Spleen (tissue), 11 donors: ENCODE data around the gene EXD3. TPM values are rescaled to one million over a fixed set of nuclear protein-coding genes. Genes with fewer than 3 reads are reported as not detected.

ENCODE experiments used
- DNase-seq: peaks from one replicate; pipeline ENCODE4 v3.0.0-alpha.2; 2020
- H3K27ac ChIP-seq, 8 donors: fragments of 200-600 bp; sonication (generic) in 7 of 8; 1 replicate in 4 of 8; 2 replicates in 4 of 8; pipeline versions ENCODE4 v1.5.0 to v1.8.0; 2016 to 2021; ENCODE audit warnings: inconsistent platforms in 4 of 8, mild to moderate bottlenecking in 4 of 8, moderate library complexity in 1 of 8
- H3K27me3 ChIP-seq, 7 donors: fragments of 200-600 bp; sonication (generic) in 6 of 7; replicated peaks in 1 of 7; 1 replicate in 4 of 7; 2 replicates in 3 of 7; pipeline versions ENCODE4 v1.5.0 to v1.8.0; 2016 to 2021; ENCODE audit warnings: inconsistent platforms in 3 of 7, mild to moderate bottlenecking in 1 of 7
- H3K36me3 ChIP-seq, 6 donors: fragments of 200-600 bp; sonication (generic) in 5 of 6; 1 replicate in 4 of 6; 2 replicates in 2 of 6; pipeline versions ENCODE4 v1.5.0 to v1.8.0; 2016 to 2021; ENCODE audit warnings: inconsistent platforms in 2 of 6
- H3K4me1 ChIP-seq, 6 donors: fragments of 200-600 bp; sonication (generic) in 5 of 6; 1 replicate in 3 of 6; 2 replicates in 3 of 6; pipeline versions ENCODE4 v1.5.0 to v1.8.0; 2016 to 2021; ENCODE audit warnings: inconsistent platforms in 3 of 6
- H3K4me3 ChIP-seq, 8 donors: fragments of 200-600 bp; sonication (generic) in 7 of 8; 1 replicate in 4 of 8; 2 replicates in 4 of 8; pipeline versions ENCODE4 v1.5.0 to v1.8.0; 2016 to 2021; ENCODE audit warnings: inconsistent platforms in 4 of 8, mild to moderate bottlenecking in 4 of 8, moderate library complexity in 2 of 8
- H3K9me3 ChIP-seq, 8 donors: fragments of 200-600 bp; sonication (generic) in 7 of 8; 1 replicate in 4 of 8; 2 replicates in 4 of 8; pipeline versions ENCODE4 v1.5.0 to v1.8.0; 2016 to 2021; ENCODE audit warnings: inconsistent platforms in 4 of 8
- POLR2A ChIP-seq, 3 donors: fragments of 450-650 bp; IDR thresholded peaks; one replicate each; pipeline ENCODE4 v1.5.1; 2017; ENCODE audit warnings: antibody characterized with exemption in 3 of 3, mild to moderate bottlenecking in 1 of 3
- POLR2AphosphoS5 ChIP-seq, 3 donors: sonication (generic); formaldehyde crosslinking; IDR thresholded peaks; one replicate each; pipeline ENCODE4 v1.5.1; 2017; ENCODE audit warnings: antibody characterized with exemption in 3 of 3
- WGBS, 5 donors: extraction: QIAGEN DNeasy Blood & Tissue Kit in 3 of 5; methylation state at CpG; one replicate each; pipeline versions ENCODE4 v1.1.5 to v1.1.7; 2013 to 2018; 5-methylcytosine and 5-hydroxymethylcytosine counted together
- intact Hi-C: fragments of 100-400 bp; cut with DNase I; formaldehyde crosslinking; loops from one replicate; pipeline ENCODE4 v1.15.0; 2023; ENCODE audit warnings: low total_unique reads
- polyA plus RNA-seq, 3 donors: library from polyadenylated mRNA; stranded (reverse); fragments of 200-250 nt; gene quantifications; one replicate each; pipeline ENCODE4 v1.2.1, GENCODE V29; 2013
- total RNA-seq, 7 donors: library from RNA; depleted of rRNA in 3 of 7; stranded (reverse); fragments of >200 nt in 3 of 7; fragmentation: NEBNext Ultra II Directional in 4 of 7; extraction: Animal tissue kit (Norgen Biotek cat#: 25700) in 4 of 7; gene quantifications; one replicate each; pipeline versions ENCODE4 v1.1.0 to v1.2.1, GENCODE V29; 2016 to 2021
- TF ChIP-seq, protein P1 (sequence below), 11 experiments: fragments of 200-600 bp in 7 of 11; fragments of 450-650 bp in 4 of 11; sonication (generic) in 4 of 11; IDR thresholded peaks in 8 of 11; conservative IDR thresholded peaks in 3 of 11; 1 replicate in 7 of 11; 2 replicates in 4 of 11; pipeline versions ENCODE4 v1.4.0 to v1.8.0; 2016 to 2021; ENCODE audit warnings: antibody characterized with exemption in 11 of 11, inconsistent platforms in 4 of 11, mild to moderate bottlenecking in 1 of 11
- donor health status: healthy with polysubstance abuse.
- donor health status: DM: no; HTN: no; CAD: no; lungs with moderate emphysema.
- donor health status: DM: no; HTN: no; CAD: no.
- donor health status: Bipolar disorder and iron deficiency.
- donor health status: healthy.
- donor health status: DM: no; HTN: no; CAD: no.
- donor health status: DM: yes; HTN: yes; CAD: no.

The EXD3 gene
- total and polyA plus RNA-seq, 10 donors: 14.5 to 62.3 (median 36.3) TPM

DNA sequence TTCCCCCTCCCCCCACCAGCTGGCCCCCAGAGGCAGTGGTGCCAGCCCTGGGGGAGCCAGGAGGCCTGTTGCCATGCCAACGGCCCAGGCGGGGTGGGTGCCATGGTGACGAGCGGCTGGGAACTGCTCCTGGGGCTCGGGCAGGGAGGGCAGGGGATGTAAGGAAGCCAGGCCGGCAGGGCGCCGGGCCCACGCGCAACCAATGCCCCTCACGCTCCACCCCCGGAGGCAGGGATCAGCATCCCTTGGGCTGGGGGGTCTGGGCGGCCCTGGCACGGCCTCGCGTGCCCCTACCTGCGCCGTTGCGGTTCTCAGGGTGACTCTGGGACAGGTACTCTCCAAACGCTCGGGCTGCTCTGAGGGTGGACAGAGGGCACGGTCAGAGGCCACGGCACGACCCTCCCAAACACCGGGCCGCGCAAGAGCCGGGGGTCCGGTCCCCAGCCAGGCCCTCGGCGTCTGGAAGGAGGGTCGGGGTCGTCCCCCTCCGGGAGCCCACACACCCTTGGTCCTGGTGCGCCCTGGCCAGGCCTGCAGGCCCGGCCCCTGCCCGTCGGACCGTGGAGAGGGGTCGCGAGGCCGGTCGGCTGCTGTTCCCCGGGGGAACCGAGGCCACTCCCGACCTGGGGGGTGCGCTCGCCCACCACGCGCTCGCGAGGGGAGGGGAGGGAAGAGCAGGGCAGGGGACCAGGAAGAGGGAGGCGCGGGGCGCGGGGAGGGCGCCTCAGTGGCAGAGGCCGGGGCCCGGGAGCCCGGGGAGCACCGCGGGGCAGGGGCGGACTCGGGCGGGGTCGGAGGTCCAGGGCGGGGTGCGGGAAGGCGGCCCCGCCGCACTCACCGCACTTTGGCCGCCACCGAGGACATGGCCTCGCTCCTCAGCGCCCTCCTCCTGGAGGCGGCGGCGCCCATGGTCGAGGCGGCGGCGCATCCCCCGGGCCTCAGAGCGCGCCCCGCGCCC is 35.5 kb upstream of the EXD3 start:
- peaks cover 0 to 19% (median 0%) of the 10 kb centered on the region in 7 donors for H3K27me3 ChIP-seq
- intact Hi-C loops: no loop called here
- peak; percentile 82 for DNase-seq
- H3K36me3 ChIP-seq: peaks cover 0 to 28% (median 0%) of the 10 kb centered on the region in 6 donors
- WGBS, 5 donors: 18 to 78% (median 28%) methylated on average over 4 to 88 of the region's 88 CpGs
- peak overlapping the region in 6 of 8 donors; percentile 27 to 89 (median 75) for H3K27ac ChIP-seq
- H3K9me3 ChIP-seq: no peaks in the 10 kb centered on the region
- TF ChIP-seq POLR2AphosphoS5 (IDR thresholded peaks at IDR 0.05) (no peak), POLR2A (IDR thresholded peaks at IDR 0.05) (no peak)
- TF ChIP-seq, protein P1, sequence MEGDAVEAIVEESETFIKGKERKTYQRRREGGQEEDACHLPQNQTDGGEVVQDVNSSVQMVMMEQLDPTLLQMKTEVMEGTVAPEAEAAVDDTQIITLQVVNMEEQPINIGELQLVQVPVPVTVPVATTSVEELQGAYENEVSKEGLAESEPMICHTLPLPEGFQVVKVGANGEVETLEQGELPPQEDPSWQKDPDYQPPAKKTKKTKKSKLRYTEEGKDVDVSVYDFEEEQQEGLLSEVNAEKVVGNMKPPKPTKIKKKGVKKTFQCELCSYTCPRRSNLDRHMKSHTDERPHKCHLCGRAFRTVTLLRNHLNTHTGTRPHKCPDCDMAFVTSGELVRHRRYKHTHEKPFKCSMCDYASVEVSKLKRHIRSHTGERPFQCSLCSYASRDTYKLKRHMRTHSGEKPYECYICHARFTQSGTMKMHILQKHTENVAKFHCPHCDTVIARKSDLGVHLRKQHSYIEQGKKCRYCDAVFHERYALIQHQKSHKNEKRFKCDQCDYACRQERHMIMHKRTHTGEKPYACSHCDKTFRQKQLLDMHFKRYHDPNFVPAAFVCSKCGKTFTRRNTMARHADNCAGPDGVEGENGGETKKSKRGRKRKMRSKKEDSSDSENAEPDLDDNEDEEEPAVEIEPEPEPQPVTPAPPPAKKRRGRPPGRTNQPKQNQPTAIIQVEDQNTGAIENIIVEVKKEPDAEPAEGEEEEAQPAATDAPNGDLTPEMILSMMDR (IDR thresholded peaks at IDR 0.05 in 8 of 11, conservative IDR thresholded peaks at IDR 0.05 in 3 of 11): no peak
- peaks cover 37 to 90% (median 67%) of the 10 kb centered on the region in 6 donors for H3K4me1 ChIP-seq
- peak overlapping the region; percentile 43 to 72 (median 50) for H3K4me3 ChIP-seq

DNA sequence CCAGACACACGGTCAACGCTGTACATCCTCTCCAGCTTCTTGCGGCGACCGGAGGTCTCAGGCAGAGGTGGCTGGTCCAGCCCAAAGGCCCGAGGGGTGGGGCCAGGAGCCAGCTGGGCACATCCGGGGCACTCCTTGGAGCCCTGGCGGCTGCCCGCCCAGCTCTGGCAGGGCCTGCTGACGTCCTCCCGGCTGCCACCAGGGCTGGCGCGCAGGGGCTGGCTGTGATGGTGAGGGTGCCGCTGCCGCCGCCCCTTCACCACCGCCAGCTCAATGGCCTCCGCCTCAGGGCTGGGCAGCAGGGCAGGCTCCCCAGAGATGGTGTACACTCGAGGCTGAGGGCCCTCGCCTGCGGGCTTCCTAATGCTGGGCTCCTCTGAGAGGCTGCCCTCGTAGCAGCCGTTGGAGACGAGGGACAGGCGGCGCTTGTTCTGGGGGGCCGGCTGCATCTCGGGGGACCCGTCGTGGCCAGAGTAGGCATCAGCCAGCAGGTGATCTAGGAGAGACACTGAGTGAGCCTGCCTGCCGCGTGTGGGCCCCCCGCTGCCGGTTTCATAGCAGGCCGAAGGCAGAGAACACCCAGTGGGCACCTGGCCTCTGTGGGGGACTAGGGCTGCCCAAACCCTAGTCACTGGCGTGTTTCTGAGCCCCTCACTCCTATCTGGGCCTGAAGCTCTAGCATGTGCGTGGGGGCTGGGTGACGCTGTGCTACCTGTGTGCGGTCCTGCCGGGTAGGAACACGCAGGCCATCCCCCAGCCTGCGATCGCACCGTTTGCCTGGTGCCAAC is 34.6 kb upstream of the EXD3 start:
- Histone ChIP-seq H3K9me3 (no peaks in the 10 kb centered on the region), H3K4me3 (peak overlapping the region in 1 of 8 donors; percentile 72), H3K27me3 (peaks cover 0 to 19% (median 0%) of the 10 kb centered on the region in 7 donors), H3K27ac (peak overlapping the region in 2 of 8 donors; percentile 84 to 89), H3K4me1 (peaks cover 39 to 95% (median 74%) of the 10 kb centered on the region in 6 donors), H3K36me3 (peaks cover 0 to 33% (median 0%) of the 10 kb centered on the region in 6 donors)
- peak; percentile 83 for DNase-seq
- TF ChIP-seq POLR2AphosphoS5 (IDR thresholded peaks at IDR 0.05) (no peak), POLR2A (IDR thresholded peaks at IDR 0.05) (no peak)
- TF ChIP-seq, protein P1 (IDR thresholded peaks at IDR 0.05 in 8 of 11, conservative IDR thresholded peaks at IDR 0.05 in 3 of 11): no peak
- intact Hi-C loops: no loop called here
- 92 to 96% (median 94%) methylated on average over 22 to 44 of the region's 44 CpGs for WGBS, 5 donors

DNA sequence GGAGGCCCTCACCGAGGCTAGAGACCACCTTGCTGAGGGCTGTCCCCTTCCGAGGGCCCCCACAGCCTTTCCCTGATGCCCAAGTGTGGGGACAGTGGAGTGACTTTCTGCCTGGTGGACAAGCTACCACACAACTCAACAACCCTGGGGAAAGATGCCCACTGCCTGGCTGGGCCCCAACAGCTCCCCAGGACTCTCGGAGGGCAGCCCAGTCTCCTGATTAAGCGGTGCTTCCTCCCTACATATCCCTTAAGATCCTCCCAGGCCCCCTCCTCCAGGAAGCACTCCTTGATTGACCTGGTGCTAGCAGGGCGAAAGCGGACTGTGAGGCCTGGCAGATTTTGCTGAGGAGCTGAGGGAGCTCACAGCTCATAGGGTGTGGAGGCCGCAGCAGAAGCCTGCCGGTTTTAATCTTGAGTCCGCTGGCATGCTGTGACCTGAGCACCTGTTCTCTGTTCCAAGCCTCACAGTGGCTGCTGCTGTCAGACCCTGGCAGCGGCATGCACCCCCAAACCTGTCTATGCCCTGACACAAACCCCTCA is 34.0 kb upstream of the EXD3 start:
- H3K27me3 ChIP-seq: peaks cover 0 to 14% (median 0%) of the 10 kb centered on the region in 7 donors
- no peak overlapping the region for H3K4me3 ChIP-seq
- H3K27ac ChIP-seq: no peak overlapping the region
- intact Hi-C loops: no loop called here
- DNase-seq: no peak
- H3K36me3 ChIP-seq: peaks cover 0 to 37% (median 0%) of the 10 kb centered on the region in 6 donors
- WGBS, 5 donors: 93 to 98% (median 97%) methylated on average over 6 to 10 of the region's 10 CpGs
- H3K9me3 ChIP-seq: no peaks in the 10 kb centered on the region
- TF ChIP-seq POLR2A (IDR thresholded peaks at IDR 0.05) (no peak), POLR2AphosphoS5 (IDR thresholded peaks at IDR 0.05) (no peak)
- TF ChIP-seq, protein P1 (IDR thresholded peaks at IDR 0.05 in 8 of 11, conservative IDR thresholded peaks at IDR 0.05 in 3 of 11): no peak
- peaks cover 35 to 93% (median 72%) of the 10 kb centered on the region in 6 donors for H3K4me1 ChIP-seq
